Measurements from ENCODE around the gene LBHD1.
A peak's percentile ranks its signal among the peaks of the same experiment; 100 is the strongest.
"Not testable (repeated sequence)": the region's sequence is repeated elsewhere in the genome, so short reads cannot be mapped to it uniquely, and the experiment has no call there.

The LBHD1 gene

DNA sequence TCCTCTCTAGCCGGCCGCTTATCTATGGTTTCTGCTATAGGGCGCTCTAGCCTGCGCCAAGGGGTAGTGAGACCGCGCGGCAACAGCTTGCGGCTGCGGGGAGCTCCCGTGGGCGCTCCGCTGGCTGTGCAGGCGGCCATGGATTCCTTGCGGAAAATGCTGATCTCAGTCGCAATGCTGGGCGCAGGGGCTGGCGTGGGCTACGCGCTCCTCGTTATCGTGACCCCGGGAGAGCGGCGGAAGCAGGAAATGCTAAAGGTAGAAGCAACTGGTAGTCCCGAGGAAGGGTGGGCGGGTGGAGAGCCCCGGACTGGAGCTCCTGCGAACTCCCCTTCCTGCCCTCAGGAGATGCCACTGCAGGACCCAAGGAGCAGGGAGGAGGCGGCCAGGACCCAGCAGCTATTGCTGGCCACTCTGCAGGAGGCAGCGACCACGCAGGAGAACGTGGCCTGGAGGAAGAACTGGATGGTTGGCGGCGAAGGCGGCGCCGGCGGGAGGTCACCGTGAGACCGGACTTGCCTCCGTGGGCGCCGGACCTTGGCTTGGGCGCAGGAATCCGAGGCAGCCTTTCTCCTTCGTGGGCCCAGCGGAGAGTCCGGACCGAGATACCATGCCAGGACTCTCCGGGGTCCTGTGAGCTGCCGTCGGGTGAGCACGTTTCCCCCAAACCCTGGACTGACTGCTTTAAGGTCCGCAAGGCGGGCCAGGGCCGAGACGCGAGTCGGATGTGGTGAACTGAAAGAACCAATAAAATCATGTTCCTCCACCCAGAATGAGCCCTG lies at the start of gene LBHD1, which contains the start of gene UQCC3:
Gene LBHD1 (minus strand): TSS at position 660 of the 782 bp plus-strand sequence. CDS start 2,236 bp downstream, outside the sequence.
Gene UQCC3 (plus strand): TSS at position 66 of the 782 bp plus-strand sequence. CDS start 73 bp downstream, at position 139.
- peak; percentile 78 for DNase-seq

DNA sequence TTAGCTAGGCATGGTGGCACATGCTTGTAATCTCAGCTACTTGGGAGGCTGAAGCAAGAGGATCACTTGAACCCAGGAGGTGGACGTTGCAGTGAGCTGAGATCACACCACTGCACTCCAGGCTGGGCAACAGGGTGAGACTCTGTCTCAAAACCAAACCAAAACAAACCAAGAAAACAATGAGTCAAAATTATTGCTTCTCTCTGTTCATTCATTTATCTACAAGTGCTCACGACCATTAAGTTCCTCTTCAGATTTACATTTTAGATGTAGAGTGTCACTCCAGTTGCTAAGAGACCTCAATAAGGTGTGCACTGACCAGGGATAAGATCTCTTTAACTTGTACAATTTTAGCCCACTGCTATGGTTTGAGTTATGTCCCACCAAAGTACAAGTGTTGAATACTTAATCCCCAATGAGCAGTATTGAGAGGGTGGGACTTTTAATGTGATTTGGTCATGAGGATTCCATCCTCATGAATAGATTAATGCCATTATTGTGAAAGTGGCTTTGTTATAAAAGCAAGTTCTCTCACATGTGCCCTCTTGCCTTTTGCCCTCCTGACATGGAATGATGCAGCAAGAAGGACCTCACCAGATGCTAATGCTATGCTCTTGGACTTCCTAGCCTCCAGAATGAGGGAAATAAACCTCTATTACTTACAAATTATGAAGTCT lies 47.4 kb upstream of the LBHD1 start:
- no peak for DNase-seq

DNA sequence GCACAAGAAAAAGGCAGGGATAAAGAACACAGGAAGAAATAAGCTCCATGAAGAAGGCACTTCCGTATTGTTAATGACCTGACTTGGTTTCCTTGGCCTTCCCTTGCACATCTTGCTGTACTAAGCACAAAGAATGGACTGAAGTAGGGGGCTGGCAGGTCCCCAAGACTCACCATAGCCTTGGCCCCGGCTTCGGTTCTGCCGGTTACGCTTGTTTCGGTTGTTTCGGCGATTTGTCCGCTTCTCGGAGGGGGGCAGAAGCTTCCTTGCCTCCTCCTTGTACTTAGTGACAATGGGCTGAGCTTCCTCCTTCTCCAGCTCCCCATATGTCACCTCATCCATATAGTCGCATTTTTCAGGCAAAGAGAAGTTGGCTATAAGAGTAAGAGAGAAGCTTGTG lies 44.7 kb upstream of the LBHD1 start:
- no peak for DNase-seq

DNA sequence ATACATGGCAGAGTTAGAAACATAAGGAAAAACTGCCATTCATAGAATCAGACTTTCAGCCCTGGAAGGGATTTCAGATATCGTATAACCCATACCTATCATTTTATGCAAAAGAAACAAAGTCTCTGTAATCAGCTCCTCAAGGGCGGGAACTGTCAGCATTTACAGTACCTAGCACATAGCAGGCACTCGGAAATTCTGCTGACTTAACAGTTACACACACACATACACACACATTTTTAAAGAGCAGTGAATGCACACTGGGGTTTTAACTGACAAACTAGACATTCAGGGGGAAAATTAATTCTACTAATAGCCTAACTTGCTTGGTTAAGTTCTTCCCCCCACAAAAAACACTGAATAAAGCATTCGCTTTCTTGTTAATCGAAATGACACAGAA lies 44.1 kb upstream of the LBHD1 start:
- DNase-seq = no peak

DNA sequence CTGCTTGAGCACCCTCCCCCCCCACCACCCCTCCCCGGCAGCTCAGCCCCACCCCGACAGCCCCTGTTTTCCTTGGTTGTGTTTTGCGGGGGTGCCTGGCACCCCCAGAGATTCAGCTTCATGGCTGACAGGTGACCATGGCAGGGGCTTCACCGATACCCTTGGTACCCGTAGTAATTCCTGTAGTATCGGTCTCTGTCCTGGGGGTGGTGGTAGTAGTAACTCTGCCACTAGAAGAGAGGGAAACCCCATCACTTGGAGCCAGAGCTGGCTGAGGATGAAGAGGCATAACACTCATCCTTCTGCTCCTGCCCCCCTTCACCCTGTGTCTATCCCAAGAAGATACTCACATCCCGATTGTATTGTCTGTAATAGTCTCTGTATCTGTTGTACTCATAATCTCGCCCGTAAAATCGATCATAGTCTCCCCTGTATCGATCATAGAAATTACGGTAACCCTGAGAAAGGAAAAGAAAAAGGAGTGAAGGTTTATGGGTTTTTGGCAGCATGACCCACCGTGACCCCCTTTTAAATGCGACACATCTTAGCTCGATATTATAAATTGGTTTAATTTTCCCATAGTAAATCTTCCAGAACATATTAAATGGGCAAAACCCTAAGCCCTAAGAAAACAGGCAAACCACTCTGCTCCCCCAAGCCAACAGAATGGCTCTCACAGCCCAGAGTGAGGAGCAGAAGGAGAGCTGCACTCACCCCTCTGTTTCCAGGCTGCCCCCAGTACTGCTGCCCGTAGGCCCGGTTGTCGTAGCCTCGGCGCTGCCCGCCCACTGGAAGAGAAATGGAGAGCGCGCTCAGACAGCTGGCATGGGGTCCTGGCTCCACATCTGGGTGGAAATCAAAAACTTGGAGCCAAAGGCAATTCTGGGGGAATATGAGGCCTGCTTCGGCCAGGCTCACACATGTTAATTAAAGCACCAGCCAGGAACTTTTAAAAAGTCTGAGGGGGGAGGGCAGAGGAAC lies 43.4 kb upstream of the LBHD1 start:
- no peak for DNase-seq

DNA sequence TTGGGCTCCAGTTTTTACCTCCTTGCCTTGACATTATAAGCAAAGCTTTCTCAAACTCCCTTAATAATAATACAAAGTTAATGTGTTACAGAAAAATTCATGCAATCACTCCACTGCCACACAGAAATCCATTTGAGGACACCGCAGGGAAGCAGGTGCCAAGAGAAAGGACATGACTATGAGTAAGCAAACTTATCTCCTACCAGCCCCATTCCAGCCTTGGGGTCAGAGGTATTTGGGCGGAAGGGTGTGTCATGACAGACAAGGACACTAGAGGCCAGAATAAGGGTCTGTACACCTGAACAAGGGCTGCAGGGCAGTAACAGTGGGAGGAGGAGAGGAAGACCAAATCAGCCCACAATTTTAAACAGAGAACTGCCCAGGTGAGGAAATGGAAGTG lies 41.3 kb upstream of the LBHD1 start:
- no peak for DNase-seq

DNA sequence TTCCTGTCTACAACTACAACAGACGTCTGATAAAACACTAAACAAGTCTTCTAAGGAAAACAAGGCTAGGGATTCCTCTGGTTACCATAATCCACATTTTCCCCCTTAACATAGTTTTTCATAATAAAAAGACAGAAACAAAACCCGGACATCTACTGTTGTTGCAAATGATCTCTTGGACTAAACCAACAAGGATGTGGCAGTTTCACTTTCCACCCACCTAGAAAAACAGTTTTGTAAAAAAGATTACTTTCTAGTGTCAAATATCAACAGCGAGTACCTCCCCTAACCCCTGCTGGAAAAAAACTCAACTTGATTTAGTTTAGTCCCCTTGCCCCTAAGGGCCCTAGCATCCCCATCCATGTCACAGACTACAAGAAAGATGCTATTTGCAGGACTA lies 40.8 kb upstream of the LBHD1 start:
- no peak for DNase-seq

DNA sequence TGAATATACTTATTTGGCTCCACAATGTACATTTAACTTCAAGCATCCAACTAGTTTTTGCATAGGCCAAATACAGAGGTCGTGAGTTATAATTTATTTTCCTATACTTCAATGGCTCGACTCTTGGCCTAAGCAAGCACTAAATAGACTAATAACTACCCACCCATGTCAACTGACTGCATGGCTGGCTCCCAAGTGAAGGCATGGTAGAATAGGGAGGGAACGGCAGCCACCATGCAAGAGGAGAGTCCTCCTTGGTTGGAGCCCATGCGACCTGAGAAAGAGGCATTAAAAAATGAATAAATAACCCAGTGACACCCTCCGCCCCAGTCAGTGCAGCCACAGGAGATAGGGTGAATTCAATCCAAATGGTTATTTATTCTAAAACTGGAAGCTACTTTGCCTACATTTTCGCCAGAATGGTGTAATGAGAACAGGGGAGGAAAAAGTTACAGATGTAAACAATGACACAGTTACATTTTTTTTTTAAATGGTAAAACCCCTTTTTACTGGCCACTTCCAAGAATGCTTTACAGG lies 40.3 kb upstream of the LBHD1 start:
- no peak for DNase-seq

DNA sequence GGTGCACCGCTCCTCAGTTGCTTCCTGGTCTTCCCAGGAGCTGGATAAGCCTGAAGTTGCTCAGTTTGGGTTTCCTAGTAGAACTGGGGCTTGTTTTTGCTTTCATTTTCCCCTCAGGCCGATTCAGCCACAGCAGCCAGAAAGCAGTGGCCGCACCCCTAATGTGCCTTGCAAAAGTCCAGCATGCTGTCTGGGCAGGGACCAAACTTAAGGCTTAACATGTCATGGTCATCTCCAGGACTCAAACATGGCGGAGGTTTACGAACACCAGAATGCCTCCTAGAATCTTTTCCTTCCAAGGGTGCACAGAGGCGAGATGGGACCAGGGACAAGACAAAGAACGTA lies 37.9 kb upstream of the LBHD1 start:
- DNase-seq = no peak

DNA sequence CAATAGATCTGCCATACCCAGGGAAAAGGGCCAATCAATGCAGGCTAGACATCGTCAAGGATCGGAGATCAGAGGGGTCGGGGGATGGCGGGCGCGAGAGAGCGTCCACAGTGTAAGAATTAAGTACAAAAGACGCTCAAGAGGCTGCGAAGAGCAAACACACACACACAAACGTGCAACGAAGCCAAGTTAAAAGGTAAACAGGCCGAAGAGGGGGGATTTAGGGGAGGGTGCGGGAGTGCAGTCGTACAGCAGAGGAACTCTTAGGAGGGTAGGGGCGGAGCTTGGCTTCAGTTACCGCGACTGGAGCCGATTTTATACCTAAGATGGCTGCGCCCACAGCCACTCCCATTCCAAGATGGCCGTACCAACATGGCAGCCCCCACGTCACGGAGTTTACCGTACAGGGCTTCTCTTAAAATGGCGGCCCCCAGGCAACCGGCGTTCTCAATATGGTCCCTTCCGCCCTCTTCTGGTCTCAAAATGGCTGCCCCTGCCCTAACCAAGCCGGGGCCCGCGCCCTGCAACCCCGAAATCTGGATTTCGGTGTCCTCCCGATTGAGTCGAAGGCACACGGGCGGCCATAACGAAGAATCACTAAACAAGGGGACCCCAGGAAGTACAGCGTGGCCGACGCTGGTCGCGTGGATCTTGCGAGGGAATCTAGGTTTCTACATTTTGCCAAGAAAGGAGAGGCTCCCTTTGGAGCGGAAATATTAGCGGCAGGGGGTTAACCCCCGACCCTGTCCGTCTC lies 37.4 kb upstream of the LBHD1 start:
- peak; percentile 97 for DNase-seq

DNA sequence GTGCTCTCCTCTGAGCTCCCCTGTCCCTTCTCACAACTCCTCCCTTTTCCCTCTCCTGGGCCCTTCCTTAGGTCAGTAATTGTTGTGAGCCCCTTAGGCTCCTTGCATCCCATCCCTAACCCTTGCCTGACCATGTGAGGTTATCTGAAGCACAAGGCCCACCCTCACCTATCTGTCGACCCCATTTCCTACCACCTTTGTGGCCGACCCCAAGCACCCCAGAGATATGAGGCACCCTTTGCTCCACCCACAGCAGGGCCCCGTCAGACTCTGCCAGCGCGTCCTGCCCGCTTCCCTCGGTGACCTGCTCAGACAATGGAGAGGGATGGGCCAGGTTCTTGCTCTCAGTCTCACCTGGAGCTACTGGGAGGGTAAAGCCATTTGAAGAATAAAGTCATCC lies 36.7 kb upstream of the LBHD1 start:
- peak; percentile 72 for DNase-seq

DNA sequence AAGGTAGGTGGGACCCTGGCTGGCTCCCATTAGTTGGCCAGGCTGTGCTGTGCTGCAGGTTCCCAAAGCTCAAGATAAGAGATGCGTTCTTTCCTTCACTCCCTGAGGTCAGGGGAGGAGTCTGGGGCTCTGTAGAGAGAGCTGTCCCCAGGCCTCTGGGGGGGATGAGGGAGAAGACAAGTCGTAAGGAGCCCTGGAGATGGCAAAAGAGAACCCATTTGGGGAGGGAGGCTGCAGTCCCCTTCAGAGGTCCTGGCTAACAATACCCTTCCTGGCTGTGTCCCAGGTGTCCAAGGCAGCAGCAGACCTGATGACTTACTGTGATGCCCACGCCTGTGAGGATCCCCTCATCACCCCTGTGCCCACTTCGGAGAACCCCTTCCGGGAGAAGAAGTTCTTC lies 36.3 kb upstream of the LBHD1 start:
- DNase-seq = no peak

DNA sequence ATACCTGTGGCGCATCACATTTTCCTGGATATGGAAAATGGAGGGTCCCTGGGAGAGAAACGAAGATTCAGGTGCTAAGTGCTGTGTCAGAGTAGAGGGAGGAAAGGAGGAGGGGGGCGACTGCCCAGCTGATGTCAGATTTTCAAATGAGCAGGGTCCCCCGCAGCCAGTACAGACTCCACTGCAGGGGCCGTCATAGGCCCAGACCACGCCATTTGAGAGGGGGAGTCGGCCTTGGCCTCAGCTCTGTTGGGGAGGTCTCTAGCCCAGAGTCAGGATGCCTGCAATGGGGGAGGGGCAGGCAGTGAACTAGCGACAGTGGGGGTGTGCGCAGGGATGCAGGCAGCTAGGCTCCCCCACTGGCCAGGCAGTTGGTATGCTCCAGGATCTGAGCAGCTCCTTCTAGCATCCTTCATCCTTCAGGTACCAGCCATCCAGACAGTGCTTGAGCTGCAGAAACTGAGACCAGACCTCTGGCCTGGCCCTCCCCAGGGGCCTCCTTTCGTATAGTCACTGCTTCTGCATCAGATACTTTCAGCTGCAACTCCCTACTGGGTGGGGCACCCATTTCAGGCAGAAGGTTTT lies 35.3 kb upstream of the LBHD1 start, which contains the start of the genes BSCL2 and GNG3:
Gene BSCL2 (minus strand): TSS at position 148 of the 585 bp plus-strand sequence. CDS start 229 bp downstream, outside the sequence.
Gene GNG3 (plus strand): TSS at position 400 of the 585 bp plus-strand sequence. CDS start 620 bp downstream, outside the sequence.
- no peak for DNase-seq

DNA sequence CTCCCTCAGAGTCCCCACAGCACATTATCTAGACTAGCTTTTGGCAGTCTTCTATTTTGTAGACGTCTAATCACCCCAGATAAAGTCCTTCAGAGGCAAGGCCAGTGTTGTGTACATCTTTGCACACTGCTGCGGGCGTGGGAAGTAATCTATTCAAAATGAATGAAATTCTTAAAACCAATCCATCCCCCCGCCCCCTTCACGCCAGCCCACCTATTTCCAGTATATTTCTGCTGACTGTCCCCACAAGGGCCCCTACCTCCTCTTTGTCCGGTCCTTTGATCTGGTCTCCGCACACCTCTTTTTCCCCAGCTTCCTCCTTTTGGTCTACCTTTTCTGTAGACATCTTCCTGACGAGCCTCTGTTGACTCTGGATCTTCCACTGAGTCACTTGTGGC lies 34.8 kb upstream of the LBHD1 start:
- DNase-seq = no peak

DNA sequence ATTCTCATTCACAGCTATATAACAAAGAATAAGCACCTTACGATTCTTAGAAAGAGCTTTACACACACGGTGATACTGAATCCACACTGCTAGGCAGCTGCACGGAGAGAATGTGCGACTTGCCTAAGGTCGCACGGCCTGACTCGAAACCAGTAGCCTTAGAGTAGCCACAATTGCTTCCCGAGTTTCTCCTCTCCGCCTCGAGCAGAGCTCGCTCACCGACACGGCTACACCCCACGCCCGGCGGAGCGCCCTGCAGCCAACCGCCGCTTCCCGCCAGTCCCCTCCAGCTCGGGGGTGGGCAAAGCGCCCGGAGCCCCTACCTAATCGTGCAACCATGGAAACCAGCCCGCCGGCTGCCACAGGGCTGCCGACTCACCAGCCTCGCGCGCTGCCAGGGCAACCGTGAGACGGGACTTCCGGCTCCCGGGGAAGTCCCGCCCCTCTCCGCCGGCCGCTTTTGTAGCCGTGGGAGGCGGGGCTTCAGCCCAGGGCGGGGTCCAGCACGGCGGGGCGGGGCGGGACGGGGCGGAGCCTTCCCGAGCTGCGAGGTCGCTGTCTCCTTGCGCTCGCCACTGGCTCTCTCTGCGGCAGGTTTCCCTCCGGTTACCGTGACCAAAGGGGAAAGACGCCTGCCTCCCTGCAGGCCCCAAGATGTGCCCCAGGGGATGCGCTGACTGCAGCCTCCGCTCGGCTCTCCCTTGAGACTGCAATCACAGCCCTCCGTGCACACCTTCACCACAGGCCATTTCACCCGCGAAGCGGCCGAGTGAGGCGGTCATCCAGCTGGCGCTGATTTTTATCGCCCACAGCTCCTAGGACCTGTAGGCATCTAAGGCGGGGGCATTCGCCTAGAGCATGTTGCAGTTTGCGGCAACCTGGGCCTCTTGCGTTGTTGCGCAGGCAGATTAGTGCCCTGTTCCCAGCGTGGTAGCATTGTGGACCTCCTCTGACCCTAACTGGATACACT lies 34.1 kb upstream of the LBHD1 start:
- DNase-seq = peak; percentile 96

DNA sequence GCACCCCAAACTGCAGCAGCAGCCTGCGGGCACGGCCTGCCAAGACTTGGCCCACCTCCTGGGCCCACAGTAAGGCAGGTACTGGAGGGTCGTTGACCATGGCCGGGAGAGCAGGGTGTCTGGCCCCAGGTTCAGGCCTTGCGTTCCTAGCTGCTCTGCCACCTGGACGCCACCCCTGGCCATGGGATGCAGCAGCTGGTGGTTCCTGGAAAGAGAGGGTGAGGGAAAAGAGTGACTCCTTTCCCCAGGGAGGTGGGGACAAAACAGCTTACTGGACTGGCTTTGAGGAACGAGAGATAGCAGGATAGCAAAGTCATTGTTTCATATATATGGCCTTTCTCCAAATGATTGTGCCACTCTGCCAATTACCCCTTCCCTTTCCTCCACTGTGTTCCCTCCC lies 33.3 kb upstream of the LBHD1 start:
- DNase-seq = no peak

DNA sequence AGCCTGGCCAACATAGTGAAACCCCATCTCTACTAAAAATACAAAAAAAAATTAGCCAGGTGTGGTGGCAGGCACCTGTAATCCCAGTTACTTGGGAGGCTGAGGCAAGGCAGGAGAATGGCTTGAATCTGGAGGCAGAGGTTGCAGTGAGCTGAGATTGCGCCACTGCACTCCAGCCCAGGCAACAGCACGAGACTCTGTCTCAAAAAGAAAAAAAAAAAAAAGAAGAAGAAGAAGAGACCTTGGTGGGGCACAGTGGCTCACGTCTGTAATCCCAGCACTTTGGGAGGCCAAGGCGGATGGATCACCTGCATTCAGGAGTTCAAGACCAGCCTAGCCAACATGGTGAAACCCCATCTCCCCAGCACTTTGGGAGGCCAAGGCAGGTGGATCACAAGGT lies 31.9 kb upstream of the LBHD1 start:
- DNase-seq = not testable (repeated sequence)

DNA sequence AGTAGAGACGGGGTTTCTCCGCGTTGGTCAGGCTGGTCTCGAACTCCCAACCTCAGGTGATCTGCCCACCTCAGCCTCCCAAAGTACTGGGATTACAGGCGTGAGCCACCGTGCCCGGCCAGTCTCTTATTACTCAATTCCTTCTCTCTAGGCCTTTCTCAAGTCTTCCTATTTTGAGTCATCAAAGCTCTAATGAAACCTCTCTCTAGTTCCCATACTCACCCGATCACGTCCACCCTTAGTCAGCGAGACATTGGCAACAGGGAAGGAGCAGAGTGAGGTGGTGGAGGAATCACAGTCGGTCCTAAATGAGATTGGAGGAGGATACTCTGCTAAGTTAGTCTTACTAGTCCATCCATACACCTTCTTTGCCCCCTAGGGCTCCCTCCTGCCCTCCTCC lies 30.2 kb upstream of the LBHD1 start:
- DNase-seq = no peak

DNA sequence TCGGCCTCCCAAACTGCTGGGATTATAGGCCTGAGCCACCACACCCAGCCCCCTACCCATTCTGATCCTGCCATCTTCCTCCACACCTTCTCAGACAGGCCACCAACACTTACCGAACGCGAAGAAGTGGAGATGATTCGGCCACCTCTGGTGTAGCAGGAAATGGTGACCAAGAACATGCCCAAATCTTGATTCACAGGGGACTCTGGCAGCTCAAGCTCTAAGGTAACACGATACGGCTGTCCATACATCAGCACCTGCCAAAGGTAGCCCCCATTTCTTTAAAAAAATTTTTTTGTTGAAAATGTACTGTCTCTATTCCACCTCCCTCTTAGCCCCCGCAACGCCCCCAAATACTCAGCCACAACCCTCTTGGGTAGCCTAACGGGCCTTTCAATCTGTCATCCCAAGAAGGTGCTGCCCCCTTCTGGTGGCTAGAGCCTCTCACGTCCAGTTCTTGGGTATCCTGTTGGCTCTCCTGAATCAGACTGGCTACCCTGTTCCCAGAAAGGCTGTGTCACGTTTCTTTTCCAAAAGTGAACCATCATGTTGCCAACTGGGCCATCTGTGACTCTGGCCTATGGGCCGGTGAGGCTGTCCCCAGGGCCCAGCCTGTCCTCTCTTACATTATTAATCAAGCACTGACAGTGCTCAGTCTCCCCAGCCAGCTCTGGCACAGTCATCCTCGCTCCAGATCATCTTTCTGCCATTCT lies 22.5 kb upstream of the LBHD1 start:
- DNase-seq = peak; percentile 89

DNA sequence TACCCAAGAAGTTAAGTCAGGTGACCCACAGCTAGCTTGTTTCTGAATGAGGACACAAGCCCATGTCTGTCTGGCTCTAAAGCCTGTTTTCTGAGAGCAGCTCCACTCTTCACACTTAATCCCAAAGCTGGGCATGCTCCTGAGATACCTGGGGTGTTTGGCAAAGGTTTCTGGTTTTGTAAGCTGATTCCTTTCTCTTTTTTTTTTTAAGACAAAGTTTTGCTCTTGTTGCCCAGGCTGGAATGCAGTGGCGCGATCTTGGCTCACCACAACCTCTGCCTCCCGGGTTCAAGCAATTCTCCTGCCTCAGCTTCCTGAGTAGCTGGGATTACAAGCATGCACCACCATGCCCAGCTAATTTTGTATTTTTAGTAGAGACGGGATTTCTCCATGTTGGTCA lies 21.6 kb upstream of the LBHD1 start:
- not testable (repeated sequence) for DNase-seq

All from CD4-positive, alpha-beta T cell treated with Interleukin-17A for 4 hours (primary cell).